ENCODE data around the gene SCUBE1. TPM values are rescaled to one million over a fixed set of nuclear protein-coding genes. Genes with fewer than 3 reads are reported as not detected.
"Not testable (repeated sequence)": the region's sequence is repeated elsewhere in the genome, so short reads cannot be mapped to it uniquely, and the experiment has no call there.

SCUBE1 gene
- total RNA-seq, 4 donors from 2014 or later, result 0.78 to 3.5 (median 0.95) TPM

DNA sequence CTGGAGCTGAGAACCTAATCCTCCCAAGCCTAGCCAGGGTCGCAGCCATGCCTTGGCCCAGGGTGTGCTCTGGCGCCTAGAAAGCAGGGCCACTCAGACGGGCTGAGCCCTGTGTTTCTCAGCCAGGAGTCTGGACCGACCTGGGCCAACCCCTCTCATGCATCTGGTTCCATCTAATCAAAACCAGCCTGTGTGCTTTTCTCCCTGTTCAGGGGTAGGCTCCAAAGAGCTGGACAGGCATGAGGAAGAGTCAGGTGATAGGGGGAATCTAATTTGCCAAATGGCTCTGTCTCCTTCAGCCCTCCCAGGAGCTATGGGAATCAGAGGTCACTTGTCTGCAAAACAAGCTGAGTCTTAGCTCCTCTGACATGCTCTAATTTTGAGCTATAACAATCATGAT, 55.7 kb downstream of the SCUBE1 start:
- TF ChIP-seq POLR2A (IDR thresholded peaks at IDR 0.05), result no peak
- intact Hi-C loops (cut with DNase I), result no loop called here
- H3K9me3 ChIP-seq, result no peaks in the 10 kb centered on the region
- no peak overlapping the region for H3K27ac ChIP-seq
- WGBS, 2 donors, result 80 to 91% methylated on average over 4 of the region's 4 CpGs
- H3K27me3 ChIP-seq, result no peaks in the 10 kb centered on the region
- no peaks in the 10 kb centered on the region for H3K36me3 ChIP-seq
- H3K4me3 ChIP-seq (replicated peaks in 1 of 3), result no peak overlapping the region
- no peak for DNase-seq
- H3K4me1 ChIP-seq, result peaks cover 12 to 29% of the 10 kb centered on the region in 2 donors

DNA sequence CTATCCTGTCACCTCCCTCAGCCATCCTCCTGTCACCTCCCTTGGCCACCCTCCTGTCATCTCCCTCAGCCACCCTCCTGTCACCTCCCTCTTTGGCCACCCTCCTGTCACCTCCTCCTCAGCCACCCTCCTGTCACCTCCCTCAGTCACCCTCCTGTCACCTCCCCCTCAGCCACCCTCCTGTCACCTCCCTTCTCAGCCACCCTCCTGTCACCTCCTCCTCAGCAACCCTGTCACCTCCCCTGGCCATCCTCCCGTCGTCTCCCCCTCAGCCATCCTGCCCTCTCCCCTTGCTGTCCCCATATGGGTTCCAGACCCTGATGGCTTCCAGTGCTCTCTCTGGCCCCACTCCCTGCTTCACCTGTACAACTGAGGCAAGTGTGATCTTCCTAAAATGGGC, 61.8 kb downstream of the SCUBE1 start:
- H3K4me1 ChIP-seq, result no peaks in the 10 kb centered on the region
- no peak overlapping the region for H3K27ac ChIP-seq
- no peak overlapping the region for H3K4me3 ChIP-seq (replicated peaks in 1 of 3)
- WGBS, 2 donors, result 63% methylated on average over 2 of the region's 2 CpGs
- no peaks in the 10 kb centered on the region for H3K36me3 ChIP-seq
- TF ChIP-seq, protein P1, sequence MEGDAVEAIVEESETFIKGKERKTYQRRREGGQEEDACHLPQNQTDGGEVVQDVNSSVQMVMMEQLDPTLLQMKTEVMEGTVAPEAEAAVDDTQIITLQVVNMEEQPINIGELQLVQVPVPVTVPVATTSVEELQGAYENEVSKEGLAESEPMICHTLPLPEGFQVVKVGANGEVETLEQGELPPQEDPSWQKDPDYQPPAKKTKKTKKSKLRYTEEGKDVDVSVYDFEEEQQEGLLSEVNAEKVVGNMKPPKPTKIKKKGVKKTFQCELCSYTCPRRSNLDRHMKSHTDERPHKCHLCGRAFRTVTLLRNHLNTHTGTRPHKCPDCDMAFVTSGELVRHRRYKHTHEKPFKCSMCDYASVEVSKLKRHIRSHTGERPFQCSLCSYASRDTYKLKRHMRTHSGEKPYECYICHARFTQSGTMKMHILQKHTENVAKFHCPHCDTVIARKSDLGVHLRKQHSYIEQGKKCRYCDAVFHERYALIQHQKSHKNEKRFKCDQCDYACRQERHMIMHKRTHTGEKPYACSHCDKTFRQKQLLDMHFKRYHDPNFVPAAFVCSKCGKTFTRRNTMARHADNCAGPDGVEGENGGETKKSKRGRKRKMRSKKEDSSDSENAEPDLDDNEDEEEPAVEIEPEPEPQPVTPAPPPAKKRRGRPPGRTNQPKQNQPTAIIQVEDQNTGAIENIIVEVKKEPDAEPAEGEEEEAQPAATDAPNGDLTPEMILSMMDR (IDR thresholded peaks at IDR 0.05), result no peak
- TF ChIP-seq POLR2A (IDR thresholded peaks at IDR 0.05), result no peak
- no peaks in the 10 kb centered on the region for H3K9me3 ChIP-seq
- no peaks in the 10 kb centered on the region for H3K27me3 ChIP-seq
- DNase-seq, result no peak
- intact Hi-C loops (cut with DNase I), result no loop called here

DNA sequence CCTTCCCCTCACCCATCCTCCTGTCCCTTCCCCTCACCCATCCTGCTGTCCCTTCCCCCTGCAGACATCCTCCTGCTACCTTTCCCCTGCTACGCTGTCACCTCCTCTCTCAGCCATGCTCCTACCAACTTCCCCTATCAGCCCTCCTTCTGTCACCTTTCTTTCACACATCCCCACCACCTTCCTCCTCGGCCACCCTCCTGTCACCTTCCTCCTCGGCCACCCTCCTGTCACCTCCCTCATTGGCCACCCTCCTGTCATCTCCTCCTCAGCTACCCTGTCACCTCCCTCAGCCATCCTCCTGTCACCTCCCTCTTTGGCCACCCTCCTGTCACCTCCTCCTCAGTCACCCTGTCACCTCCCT, 62.7 kb downstream of the SCUBE1 start:
- H3K4me3 ChIP-seq (replicated peaks in 1 of 3); H3K36me3 ChIP-seq; H3K9me3 ChIP-seq; H3K4me1 ChIP-seq; H3K27me3 ChIP-seq; DNase-seq; H3K27ac ChIP-seq; intact Hi-C loops (cut with DNase I): not testable (repeated sequence)
- WGBS, 2 donors, result 73 to 86% methylated on average over 3 of the region's 3 CpGs

DNA sequence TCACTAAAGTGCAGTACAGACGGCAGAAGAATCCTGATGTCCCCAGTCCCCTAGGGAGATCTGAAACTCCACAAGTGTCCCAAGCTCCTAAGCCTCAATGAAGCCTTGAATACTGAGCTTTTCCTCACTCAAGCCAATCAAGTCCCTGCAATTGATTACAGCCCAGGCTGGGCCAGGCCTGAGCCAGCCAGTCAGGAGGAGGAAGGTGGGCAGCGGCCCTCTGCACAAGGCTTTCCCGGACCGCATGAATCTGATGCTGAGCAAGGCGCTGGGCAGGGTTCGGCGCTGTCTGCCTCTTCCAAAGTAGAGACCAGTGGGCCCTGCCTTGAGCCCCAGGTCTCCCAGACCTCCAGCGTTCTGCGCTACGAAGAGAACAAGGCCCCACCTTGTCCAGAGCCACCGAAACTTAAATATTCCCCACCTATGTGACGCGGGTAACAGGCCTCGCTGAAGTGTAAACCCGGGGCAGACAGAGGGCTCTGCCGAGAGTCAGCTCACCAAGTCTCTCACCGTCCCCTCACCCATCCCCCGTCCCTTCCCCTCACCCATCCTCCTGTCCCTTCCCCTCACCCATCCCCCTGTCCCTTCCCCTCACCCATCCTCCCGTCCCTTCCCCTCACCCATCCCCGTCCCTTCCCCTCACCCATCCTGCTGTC, 63.2 kb downstream of the SCUBE1 start:
- no peaks in the 10 kb centered on the region for H3K27me3 ChIP-seq
- intact Hi-C loops (cut with DNase I), result no loop called here
- no peaks in the 10 kb centered on the region for H3K9me3 ChIP-seq
- no peak overlapping the region for H3K4me3 ChIP-seq (replicated peaks in 1 of 3)
- no peak for DNase-seq
- no peaks in the 10 kb centered on the region for H3K36me3 ChIP-seq
- TF ChIP-seq POLR2A (IDR thresholded peaks at IDR 0.05), result no peak
- TF ChIP-seq, protein P1 (IDR thresholded peaks at IDR 0.05), result no peak
- H3K27ac ChIP-seq, result no peak overlapping the region
- H3K4me1 ChIP-seq, result no peaks in the 10 kb centered on the region
- WGBS, 2 donors, result 75 to 76% methylated on average over 14 to 18 of the region's 20 CpGs

DNA sequence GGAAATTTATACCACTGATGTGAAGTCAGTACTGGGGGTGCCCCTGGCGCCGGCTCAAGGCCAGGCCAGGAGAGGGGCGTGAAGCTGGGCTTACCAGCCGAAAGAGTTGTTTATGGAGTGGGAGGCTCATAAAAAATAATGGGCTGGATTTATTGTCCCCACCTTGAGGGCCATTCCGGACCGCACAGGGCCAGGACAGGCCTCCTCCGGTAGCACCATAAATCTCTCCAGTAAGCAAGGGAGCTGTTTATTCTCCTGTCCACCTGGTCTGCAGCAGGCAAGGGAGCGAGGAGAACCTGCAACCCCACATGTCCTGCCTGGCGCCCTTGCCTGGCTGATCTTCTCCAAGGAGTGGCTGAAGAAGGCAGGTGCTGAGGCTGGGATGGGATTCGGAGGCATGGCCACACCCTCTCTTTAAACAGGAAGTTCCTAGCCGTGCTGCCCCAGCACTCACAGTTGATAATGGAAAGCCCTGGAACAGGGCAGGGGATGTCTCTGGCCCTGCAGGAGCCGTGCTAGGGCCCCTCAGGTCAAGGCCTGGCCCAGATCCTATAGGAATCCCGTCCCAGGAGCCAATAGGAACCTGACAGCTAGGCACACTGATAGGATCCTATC, 65.1 kb downstream of the SCUBE1 start:
- Histone ChIP-seq H3K36me3 (no peaks in the 10 kb centered on the region), H3K27ac (no peak overlapping the region), H3K9me3 (no peaks in the 10 kb centered on the region), H3K4me3 (replicated peaks in 1 of 3) (no peak overlapping the region), H3K4me1 (no peaks in the 10 kb centered on the region), H3K27me3 (no peaks in the 10 kb centered on the region)
- TF ChIP-seq, protein P1 (IDR thresholded peaks at IDR 0.05), result no peak
- TF ChIP-seq POLR2A (IDR thresholded peaks at IDR 0.05), result no peak
- DNase-seq, result no peak
- intact Hi-C loops (cut with DNase I), result no loop called here
- 82 to 89% methylated on average over 11 to 12 of the region's 13 CpGs for WGBS, 2 donors

DNA sequence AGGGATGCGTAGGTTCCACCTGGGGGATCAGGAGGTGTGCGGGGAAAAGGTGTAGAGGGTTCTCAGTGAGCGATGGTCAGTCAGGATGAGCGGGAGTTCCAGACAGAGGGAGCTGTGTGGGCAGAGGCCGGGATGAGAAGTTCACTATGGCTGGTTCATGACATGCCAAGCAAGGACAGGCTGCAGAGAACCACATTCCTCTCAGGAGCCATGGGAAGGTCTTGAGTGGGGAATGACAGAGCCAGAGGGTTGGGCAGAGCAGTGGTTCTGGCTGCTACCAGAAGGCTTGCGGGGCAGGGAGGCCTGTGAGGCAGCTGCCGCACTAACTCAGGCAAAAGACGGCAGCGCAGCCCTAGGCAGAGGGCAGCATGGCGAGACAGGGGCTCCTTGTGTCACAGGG, 66.1 kb downstream of the SCUBE1 start:
- H3K27ac ChIP-seq, result no peak overlapping the region
- H3K4me1 ChIP-seq, result no peaks in the 10 kb centered on the region
- no peak for TF ChIP-seq POLR2A (IDR thresholded peaks at IDR 0.05)
- TF ChIP-seq, protein P1 (IDR thresholded peaks at IDR 0.05), result no peak
- H3K9me3 ChIP-seq, result no peaks in the 10 kb centered on the region
- no peaks in the 10 kb centered on the region for H3K36me3 ChIP-seq
- DNase-seq, result no peak
- H3K4me3 ChIP-seq (replicated peaks in 1 of 3), result no peak overlapping the region
- WGBS, 2 donors, result 96% methylated on average over 10 of the region's 10 CpGs
- intact Hi-C loops (cut with DNase I), result no loop called here
- H3K27me3 ChIP-seq, result no peaks in the 10 kb centered on the region

Data from thyroid gland (tissue), 4 donors.